C1 segment of cervical spinal cord (tissue), 14 donors: ENCODE data around the gene SAMHD1.
A peak's percentile ranks its signal among the peaks of the same experiment; 100 is the strongest.
"Not testable (repeated sequence)": the region's sequence is repeated elsewhere in the genome, so short reads cannot be mapped to it uniquely, and the experiment has no call there.

ENCODE experiments used
- DNase-seq, 14 donors: peaks; one replicate each; lab custom pipeline; 2025; lab: John Stamatoyannopoulos, UW

SAMHD1 gene

GRCh38 chr20:36956016-36956415, 4.5 kb upstream of the SAMHD1 start:
- DNase-seq: no peak

- no peak for DNase-seq
Observed at GRCh38 chr20:36951979-36952738, 651 bp upstream of the SAMHD1 start.

GRCh38 chr20:36950414-36951197, 902 bp downstream of the SAMHD1 start:
- peak in 9 of 14 donors; percentile 16 to 72 (median 35) for DNase-seq

DNA sequence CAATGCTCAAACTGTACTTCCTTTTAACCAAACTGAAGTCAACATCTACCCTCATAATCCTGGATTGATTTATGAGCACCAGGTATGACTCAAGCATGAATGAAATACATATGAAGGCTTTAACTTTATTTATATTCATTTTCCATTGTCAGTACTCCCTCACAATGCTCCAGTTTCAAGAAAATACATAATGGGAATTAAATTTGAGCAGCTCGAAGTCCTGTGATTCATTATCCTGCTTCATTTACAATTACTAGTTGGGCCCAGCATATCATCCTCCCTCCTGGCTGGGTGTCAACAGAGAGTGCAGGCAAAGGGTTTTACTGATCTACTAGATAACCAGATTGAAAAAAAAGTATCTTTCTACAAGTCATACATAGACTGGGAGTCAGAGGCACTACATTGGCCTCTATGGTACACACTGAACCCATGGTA, 10.1 kb downstream of the SAMHD1 start:
- DNase-seq: peak in 1 of 14 donors; percentile 2

DNA sequence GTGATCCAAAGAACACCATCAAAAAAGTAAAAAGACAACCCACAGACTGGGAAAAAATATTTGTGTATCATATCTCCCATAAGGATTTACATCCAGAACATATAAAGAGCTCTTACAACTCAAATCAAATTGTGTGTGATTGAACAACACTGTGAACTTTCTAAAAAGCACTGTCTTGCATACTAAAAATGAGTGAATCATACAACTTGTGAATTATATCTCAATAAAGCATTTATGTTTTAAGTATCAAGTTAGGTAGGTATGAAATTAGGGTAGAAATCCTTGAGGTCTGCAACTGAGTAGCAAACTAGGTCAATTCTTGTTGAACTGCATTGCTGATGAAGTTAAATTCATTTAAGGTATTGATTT, 14.1 kb downstream of the SAMHD1 start:
- DNase-seq: no peak

GRCh38 chr20:36936761-36937401, 14.6 kb downstream of the SAMHD1 start:
- not testable (repeated sequence) for DNase-seq

- no peak for DNase-seq
Observed at GRCh38 chr20:36936341-36936740, 15.2 kb downstream of the SAMHD1 start.

DNA sequence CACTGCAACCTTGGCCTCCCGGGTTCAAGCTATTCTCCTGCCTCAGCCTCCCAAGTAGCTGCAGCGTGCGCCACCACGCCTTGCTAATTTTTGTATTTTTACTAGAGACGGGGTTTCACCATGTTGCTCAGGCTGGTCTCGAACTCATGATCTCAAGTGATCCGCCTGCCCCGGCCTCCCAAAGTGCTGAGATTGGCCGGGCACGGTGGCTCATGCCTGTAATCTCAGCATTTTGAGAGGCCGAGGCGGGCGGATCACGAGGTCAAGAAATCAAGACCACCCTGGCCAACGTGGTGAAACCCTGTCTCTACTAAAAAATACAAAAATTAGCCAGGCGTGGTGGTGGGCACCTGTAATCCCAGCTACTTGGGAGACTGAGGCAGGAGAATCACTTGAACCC, 17.9 kb downstream of the SAMHD1 start:
- not testable (repeated sequence) for DNase-seq

GRCh38 chr20:36932476-36933426, 18.8 kb downstream of the SAMHD1 start:
- no peak for DNase-seq

DNA sequence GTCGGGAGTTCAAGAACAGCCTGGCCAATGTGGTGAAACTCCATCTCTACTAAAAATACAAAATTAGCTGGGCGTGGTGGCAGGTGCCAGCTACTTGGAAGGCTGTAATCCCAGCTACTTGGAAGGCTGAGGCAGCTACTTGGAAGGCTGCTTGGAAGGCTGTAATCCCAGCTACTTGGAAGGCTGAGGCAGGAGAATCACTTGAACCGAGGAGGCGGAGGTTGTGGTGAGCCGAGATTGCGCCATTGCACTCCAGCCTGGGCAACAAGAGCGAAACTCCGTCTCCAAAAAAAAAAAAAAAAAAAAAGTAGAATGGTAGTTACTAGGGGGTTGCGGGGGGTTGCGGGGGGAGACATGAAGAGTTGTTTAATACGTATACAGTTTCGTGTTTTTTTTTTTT, 19.4 kb downstream of the SAMHD1 start:
- not testable (repeated sequence) for DNase-seq

GRCh38 chr20:36929691-36930090, 21.8 kb downstream of the SAMHD1 start:
- no peak for DNase-seq

DNA sequence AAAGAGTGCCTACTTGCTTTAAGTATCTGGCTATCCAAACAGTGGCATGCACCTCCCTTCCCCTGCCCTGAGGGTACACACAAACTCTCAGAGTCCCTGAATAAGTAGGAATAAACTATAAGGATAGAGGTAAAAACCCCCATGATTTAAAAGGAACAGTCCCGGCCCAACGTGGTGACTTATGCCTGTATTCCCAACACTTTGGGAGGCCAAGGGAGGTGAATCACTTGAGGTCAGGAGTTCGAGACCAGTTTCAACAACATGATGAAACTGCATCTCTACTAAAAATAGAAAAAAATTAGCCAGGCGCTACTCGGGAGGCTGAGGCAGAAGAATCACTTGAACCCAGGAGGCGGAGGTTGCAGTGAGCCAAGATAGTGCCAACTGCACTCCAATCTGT, 22.2 kb downstream of the SAMHD1 start:
- no peak for DNase-seq

DNA sequence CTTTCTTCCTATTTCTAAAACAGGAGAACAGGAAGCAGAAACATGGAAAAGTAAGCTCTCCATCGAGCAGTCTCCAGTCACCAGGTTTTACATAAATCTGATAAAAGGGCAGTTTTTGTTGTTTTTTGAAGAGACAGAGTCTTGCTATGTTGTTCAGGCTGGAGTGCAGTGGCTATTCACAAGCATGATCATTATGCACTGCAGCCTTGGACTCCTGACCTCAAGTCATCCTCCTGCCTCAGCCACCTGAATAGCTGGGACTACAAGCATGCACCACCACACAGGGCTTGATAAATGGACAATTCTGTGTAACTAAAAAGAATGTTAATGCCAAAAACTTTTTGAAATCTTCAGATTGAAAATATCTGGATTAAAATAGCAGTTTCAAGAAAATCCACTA, 23.8 kb downstream of the SAMHD1 start:
- DNase-seq: no peak

DNA sequence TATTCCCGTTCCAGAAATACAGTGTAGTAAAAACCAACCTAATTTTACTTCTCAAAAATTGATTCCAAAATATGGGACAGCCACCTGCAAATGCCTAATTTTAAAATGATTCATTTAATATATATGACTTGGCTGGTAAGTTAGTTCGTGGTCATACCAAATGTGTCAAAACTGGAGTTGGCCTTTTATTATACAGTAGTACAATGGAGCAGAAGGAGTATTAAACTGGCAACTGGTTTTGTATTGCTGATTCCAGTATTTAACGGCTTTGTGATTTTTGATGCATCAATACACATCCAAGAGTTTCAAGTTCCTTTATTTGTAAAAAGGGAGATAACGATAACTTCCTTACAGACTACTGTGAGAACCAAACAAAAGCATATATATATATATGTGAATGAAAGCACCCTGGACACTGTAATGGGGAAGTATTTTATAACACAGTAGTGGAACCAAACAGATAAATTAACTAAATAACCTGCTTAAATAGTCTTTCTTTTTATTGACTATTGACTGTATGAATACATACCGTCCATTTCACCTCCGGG, 24.8 kb downstream of the SAMHD1 start:
- DNase-seq: no peak

GRCh38 chr20:36925234-36925633, 26.3 kb downstream of the SAMHD1 start:
- DNase-seq: no peak

GRCh38 chr20:36924167-36925045, 27.1 kb downstream of the SAMHD1 start:
- no peak for DNase-seq

DNA sequence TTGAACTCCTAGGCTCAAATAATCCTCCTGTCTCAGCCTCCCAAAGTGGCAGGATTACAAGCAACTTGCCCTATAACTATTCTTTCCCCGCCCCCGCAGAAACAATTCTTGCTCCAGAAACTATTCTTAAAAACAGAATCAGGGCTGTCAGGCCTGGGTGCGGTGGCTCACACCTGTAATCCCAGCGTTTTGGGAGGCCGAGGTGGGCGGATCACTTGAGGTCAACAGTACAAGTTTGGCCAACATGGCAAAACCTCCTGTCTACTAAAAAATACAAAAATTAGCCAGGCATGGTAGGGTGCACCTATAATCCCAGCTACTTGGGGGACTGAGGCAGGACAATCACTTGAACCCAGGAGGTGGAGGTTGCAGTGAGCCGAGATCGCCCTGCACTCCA, 31.2 kb downstream of the SAMHD1 start:
- no peak for DNase-seq

DNA sequence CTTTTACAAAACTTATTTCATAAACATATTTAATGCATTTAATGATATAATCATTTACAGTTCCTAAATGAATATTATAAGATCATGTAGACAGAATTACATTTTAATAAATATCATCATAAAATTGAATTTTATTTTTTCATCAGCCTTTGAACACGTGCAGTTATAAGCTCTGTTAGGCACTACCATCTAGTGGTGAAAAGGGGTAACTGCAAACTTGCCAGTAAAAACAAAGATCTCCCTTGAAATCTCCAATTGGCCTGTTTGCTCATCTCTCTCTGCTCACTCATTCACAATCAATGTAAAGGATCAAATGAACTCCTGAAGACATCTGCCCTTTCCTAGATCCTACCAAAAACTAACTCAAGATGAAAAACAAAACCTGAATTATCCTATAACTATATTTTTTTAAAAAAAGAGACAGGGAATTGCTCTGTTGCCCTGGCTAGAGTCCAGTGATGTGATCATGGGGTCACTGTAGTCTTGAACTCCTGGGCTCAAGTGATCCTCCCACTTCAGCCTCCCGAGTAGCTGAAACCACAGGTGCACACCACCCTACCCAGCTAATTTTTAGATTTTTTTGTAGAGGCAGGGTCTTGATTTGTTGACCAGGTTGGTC, 31.7 kb downstream of the SAMHD1 start:
- peak in 3 of 14 donors; percentile 0 to 27 (median 12) for DNase-seq

DNA sequence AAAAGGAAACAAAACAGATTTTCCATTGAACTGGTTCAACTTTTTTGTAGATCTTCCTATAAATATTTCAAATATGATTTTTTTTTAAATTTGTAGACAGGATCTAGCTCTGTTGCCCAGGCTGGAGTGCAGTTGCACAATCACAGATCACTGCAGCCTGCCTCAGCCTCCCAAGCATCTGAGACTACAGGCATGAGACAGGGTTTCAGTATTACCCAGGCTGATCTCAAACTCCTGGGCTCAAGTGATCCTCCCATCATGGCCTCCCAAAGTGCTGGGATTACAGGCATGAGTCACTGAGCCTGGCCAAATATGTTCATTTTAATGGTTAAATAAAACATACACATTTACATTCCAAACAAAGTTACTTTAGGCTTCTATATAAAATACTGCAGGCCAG, 33.6 kb downstream of the SAMHD1 start:
- DNase-seq: no peak

- DNase-seq: no peak
Observed at GRCh38 chr20:36917240-36917639, 34.3 kb downstream of the SAMHD1 start.
